HG03039 (cell line): Measurements from ENCODE around the gene MBNL1.

Experiments used
- ATAC-seq: cut with Tn5 transposase; IDR thresholded peaks from one replicate; pipeline ENCODE4 v1.9.1; 2021; ENCODE audit warnings: mild to moderate bottlenecking, moderate library complexity; ENCODE audit not compliant: unreplicated experiment

MBNL1 gene

GRCh38 chr3:152271501-152272236 is 2.9 kb downstream of the MBNL1 start:
- ATAC-seq: no peak

- no peak for ATAC-seq
Observed at GRCh38 chr3:152272771-152273242, 4.1 kb downstream of the MBNL1 start.

DNA sequence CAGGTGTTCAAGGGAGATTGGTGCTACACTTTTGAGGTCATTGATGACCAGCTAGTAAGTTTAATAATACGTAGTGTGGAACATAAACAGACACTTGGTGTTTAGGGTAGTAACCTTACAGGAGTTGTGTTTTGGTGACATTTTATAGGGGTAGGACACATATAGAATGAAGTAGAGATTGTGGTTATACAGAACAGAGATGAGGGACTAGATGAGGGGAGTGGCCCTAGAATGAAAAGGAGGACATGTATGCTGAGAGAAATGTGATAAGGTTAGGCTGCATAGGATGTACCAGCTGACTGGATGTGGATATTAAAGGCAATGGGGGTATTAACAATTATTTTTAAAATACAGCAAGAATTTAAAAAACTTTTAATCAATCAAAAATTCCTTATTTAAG is 8.0 kb downstream of the MBNL1 start:
- ATAC-seq: no peak

DNA sequence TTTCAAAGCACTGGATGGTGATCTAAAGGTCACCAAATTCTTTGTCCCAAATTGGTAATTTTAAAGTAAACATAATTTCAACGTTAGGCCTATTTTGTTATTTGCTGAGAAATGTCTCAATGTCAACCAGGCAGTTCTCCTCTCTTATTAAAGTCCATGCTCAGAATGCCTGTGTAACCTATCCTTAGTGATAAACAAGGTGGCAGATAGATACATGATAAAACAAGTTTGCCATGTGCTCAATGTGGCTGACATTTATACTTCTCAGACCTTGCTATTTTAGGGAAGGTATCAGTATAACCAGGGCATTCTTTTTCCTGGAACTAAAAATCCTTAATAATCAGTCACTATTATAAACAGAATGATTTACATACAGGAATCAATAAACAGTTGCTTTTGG is 8.5 kb downstream of the MBNL1 start:
- ATAC-seq: no peak

DNA sequence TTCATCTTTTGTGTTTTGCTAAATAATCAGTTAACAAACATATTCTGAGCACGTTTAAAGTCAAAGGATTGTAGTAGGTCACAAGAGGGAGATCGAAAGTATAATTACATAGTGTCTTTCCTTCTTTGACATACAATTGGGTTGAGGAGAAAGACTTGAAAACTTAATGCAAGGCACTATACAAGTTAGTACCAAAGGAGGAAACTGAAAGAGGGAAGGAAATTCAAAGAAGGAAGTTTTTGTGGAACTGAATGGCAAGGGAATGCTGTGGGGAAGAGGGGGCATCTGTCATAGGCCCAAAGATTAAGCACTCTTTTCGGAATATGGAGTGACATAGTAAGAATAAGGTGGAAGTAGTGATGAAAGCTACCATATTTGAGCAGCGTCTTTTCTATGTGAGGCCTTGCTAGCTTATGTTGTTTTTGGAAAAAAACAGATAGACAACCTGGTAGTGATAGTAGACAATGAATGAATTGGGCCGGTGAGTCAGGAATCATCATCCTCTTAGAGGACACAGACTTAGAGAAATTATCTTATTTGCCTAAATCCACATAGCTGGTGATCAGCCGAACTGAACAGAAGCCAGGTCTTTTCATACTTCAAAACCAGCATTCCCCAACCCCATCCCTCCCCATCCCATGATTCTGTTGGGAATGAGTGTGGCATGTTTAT is 10.2 kb downstream of the MBNL1 start:
- ATAC-seq: no peak

DNA sequence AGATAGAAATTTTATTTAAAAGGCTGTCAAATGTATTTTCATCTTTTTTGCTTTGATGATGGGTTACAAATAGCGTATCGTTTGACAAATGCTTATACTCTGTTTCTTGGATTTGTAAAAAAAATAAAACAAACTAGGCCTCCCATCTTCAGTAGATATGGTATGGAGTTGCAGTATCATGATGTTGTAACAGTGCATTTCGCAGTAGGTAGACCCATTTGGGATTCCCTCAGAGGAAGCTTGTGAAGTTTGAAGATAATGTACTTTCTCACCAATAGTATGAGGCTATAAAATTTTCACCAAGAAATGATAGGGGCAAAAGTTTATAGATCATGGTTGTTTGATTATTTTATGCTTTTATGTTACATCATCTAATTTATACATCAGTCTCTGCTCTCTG is 10.8 kb downstream of the MBNL1 start:
- no peak for ATAC-seq

DNA sequence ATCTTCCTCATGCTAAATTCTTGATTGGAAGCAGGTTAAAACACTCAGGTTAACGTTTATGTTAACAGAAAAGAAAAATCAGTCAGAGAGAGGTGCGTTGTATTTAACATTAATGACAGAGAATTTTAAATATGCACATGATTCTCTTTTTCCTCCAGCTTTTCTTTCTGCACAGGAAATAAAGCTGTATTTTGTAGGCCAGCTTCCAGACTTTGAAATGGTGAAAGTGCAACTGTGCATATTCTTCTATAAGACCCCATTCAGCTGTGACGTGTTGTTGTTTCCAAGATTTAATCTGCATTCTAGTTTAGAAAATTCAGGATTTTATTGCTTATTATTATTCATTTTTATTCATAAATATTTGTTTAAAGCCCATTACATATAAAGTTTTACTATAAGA is 11.8 kb downstream of the MBNL1 start:
- no peak for ATAC-seq

- ATAC-seq: peak; percentile 55
Observed at GRCh38 chr3:152281133-152281713, 12.5 kb downstream of the MBNL1 start.

DNA sequence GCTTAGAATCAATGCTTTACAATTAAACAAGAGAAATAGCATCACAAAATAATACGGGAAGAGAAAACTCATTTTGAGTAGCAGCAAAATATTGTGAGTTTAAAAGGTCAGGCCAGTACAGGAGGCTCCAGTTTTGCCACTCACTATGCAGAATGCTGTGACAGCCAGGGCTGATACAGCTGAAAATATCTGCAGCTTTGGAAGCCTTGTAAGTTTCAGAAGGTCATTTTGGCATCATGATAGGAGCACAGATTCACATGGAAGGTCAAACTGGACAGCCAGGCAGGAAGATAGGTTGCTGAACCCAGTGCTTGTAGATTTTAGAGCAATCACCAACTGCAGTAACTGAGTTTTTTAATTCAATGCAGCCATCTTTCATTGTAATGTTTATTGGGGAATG is 14.1 kb downstream of the MBNL1 start:
- ATAC-seq: no peak

DNA sequence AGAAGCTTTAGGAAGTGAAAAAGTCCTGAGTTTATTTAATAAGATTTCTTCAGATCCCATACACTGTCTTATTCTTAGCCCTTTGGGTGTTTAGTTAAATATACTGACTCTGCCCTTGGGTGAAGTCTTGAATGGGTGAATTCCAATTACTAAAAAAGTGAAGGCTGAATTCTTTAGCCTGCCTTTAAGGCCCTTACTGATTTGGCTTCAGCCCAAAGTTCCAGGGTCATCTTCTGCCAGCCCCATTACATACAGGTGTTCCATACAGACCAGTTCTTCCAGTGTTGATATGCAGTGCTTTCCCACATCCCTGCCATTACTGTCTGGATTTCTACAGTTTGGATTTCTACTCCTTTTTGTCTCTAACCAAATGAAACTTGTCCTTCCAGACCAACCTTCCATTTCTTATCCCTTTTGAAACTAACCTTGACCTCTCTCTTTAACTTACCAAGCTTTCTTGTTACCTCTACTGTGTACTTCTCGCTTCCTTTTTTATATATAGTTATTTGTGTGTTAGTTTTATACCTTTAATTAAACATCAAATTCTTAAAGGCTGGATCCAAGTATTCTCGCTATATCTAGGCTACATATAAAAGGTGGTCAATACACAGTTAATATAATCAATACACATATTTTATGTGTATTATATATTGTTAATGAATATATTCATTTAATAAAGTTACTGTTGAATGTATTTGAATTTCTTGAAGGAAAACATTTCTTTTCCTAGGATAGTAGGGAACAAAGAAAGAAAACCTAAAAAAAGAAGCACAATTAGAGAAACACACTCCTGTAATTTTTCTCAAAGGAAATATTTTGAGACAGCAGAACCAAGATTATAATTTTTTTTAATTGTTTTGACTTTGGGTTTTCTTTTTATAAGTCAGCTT is 15.0 kb downstream of the MBNL1 start:
- ATAC-seq: no peak

DNA sequence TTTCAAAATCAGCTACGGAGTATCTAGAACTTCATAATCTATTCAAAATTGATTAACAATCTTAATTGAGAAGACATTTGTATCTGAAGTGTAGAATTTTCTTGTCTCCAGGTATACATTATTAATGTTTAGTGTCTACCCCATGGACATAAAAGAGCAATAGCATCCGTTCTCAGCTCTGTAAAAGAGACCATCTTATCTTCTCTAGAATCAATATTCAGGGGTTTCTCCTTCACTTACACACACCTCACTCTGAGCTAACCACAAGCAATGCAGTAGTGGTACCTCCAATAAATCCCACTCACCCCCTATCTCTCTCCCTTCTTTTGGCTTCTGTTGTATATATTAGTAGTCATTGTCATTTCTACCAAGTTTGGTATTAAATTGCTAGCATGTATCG is 16.2 kb downstream of the MBNL1 start:
- ATAC-seq: no peak

DNA sequence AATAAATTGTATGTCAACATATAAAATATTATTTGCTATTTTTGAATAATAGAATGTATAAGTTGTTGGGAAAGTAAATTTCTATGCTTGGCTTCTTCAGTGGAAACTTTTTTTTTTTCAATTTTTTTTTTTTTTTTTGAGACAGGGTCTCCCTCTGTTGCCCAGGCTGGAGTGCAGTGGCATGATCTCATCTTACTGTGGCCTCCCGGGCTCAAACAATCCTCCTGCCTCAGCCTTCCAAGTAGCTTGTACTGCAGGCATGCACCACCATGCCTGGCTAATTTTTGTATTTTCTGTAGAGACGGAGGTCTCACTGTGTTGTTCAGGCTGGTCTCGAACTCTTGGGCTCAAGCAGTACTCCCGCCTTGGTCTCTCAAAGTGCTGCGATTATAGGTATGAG is 16.8 kb downstream of the MBNL1 start:
- no peak for ATAC-seq

DNA sequence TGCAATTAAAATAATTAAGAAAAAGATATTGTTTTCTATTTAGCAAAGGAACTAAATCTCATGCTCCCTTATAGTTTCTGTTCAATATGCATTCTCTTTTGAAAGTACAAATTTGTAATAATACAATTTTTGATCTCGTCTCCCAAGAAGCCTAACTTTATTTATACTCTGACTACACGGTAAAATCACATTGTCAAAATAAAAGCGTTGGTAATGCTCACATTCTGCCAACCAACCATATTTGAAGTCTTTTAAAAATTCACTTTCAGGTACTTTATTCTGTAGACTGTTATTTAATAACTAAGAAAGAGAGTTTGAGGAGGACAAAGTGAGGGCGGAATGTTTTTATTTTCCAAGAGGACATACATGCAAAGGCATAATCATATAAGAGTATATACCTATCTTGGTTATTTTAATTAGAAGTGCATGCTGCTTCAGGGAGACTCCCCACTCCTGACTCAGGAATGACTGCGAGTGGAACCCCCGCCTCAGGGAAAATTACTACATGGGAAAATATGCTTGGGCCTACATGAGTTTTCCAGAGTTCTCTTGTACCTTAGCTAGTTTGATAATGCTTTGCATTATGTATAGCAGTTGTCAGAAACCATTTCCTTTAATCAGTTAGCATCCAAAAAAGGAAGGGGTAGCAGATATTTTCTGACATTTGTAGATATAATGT is 19.3 kb downstream of the MBNL1 start:
- ATAC-seq: no peak

DNA sequence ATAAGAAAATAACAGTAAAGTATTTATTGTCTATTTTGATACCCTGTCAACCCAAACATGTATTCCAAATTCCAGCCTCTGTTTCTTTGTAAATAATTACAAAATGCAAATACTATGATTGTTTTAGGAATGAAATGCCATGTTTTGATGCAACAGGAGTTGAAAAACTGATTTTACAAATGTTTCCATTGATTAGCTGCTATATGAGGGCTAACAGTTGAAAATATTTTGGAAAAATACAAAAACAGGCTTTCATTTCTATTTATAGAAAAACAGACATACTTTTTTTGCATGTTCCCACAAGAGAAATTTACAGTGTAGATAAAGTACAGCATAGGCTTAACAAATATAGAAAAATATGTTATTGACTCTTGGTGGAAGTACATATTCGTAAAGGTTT is 20.0 kb downstream of the MBNL1 start:
- no peak for ATAC-seq

- no peak for ATAC-seq
Observed at GRCh38 chr3:152289708-152290107, 21.0 kb downstream of the MBNL1 start.

GRCh38 chr3:152290374-152290773 is 21.6 kb downstream of the MBNL1 start:
- no peak for ATAC-seq

GRCh38 chr3:152291238-152291637 is 22.5 kb downstream of the MBNL1 start:
- no peak for ATAC-seq

DNA sequence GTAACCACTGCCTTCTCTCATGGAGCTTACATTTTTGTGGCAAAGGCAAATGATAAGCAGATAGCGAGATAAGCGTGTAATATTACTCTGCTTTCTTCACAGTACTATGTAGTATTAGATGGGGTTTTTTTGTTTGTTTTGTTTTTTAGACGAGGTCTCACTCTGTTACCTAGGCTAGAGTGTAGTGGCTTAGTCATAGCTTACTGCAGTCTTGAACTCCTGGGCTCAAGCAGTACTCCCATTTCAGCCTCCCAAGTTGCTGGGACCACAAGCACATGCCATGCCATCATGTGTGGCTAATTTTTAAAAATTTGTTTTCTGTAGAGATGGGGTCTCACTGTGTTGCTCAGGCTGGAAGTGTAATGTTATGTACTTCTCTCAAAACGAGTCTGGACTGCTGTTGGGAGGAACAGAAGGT is 22.9 kb downstream of the MBNL1 start:
- ATAC-seq: no peak

DNA sequence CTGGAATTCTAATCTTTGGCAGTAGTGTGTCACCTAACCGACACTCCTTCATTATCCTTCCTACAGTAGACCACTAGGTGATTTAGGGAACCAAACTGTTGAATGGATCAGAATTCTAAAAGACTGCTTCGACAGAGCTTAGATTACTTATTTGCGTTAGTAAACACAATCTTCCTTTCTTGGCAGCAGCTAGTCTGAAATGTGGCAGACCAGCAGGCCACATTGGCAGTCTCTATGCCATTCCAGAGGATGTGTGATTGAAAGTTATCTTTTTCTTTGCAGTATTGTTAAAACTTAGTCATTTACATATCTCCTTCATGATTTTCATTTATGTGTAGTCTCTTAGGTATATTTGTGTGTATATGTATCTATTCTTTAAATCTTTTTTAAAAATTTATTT is 23.6 kb downstream of the MBNL1 start:
- ATAC-seq: no peak

DNA sequence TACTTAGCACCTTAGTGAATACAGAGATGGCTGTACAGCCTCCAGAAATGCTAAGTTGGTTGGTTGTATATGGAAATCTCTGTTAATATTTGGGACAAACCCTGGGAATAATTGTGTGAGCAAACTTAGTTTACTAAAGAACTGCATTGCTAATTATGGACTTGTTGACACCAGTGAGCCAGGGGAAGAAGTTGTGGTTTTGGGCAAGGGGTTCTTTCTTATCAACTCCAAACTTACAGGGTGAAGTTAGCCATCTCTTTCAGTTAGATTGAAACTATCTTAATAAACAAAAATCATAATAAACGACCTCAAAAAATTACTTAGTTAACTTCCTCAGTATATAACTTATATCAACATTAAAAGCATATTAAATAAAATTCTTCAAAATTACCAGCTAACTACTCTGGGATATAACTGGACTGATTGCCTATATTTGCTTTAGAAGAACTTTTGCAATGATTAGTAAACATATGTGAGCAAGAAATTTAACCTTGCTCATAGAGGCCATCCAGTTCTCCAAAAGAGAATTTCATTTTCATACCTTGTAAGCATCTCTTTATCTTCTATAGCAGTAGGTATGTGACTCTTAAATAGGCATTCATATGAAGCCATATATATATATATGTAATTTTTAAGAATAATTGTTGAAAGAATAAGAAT is 24.7 kb downstream of the MBNL1 start:
- ATAC-seq: no peak
